Right hindlimb (tissue), 1 donor: ENCODE results near the gene XYLB.
"Not testable (repeated sequence)": the region's sequence is repeated elsewhere in the genome, so short reads cannot be mapped to it uniquely, and the experiment has no call there.

Source experiments
- DNase-seq: peaks from one replicate; pipeline ENCODE4 v3.0.0-alpha.2; 2018

XYLB gene

DNA sequence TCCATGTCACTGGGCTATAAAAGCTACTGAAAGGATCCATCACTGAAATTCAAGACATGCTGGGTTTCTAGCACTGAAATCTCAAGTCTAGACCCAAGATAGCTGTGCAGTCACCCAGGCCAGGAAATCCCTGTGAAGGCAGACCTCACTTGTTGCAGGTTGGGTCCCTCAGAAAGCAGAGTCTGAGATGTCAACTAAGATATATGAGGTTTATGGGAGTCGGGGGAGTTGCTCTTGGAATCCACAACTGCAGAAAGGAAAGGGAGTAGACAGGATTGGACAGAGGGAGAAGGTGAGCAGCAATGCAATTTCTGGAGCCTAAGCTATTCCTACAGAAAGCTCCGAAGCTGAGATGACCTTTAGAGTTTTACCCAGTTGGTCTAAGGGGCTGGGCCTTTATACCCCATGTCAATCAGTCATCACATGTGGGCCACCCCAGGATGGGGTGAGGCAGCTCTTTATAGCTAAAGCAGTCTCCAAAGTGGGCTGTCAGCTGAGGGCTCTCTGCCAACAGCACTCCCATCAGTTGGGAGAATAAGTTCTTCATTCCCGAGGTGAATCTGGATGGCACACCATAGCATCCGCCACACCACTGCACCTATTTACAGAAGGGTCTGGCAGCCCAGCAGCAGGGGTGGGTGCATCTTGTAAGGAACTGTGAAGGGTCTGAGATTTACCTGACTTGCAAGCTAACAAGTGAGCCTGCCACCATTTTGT is 54.8 kb downstream of the XYLB start:
- DNase-seq = no peak

DNA sequence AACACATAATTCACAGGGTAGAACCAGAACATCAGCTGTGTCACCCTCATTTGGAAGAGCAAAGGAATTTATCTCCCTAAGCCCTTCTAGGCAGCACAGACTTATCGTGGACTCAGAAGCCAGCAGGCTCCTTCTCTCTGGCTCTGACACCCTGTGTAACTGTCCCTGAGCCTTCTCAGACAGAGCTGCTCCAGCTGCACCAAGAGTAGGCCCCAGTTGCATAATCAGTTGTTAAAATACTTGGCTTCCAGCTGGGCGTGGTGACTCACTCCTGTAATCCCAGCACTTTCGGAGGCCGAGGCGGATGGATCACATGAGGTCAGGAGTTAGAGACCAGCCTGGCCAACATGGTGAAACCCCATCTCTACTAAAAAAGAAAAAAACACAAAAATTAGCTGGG is 57.7 kb downstream of the XYLB start:
- no peak for DNase-seq

DNA sequence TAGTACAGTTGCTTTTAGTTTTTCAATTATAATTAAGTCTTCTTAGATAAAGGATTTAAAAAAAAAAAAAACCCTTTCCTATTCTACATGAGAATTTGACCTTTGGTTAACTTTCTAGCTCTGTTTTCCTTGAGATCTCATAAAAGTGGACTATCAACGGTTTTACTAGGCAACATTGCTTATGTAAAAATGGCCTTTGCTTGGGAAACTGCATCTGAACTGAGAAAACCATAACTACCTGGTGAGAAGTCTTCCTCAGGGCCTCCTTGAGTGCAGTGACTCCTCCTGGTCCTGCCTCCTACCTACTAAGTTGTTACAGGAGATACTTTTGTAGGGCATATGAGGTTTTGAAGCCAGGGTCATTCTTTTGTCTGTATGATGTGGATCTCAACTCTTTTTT is 65.0 kb downstream of the XYLB start:
- DNase-seq = no peak

DNA sequence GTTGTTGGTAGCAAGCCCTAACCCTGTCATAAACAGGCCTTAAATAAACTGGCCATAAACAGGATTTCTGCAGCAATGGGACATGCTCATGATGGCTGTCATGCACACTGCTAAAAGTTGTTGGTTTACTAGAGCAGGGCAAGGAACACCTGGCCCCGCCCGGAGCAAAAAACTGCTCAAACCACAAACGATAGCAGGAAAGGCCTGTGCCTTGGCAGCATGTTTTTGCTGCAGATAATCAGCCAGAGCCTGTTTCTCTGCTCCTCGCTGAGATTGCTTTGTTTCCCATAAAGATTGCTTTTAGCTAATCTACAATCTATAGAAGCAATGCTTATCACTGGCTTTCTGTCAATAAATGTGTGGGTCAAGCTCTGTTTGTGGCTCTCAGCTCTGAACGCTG is 74.2 kb downstream of the XYLB start:
- not testable (repeated sequence) for DNase-seq

DNA sequence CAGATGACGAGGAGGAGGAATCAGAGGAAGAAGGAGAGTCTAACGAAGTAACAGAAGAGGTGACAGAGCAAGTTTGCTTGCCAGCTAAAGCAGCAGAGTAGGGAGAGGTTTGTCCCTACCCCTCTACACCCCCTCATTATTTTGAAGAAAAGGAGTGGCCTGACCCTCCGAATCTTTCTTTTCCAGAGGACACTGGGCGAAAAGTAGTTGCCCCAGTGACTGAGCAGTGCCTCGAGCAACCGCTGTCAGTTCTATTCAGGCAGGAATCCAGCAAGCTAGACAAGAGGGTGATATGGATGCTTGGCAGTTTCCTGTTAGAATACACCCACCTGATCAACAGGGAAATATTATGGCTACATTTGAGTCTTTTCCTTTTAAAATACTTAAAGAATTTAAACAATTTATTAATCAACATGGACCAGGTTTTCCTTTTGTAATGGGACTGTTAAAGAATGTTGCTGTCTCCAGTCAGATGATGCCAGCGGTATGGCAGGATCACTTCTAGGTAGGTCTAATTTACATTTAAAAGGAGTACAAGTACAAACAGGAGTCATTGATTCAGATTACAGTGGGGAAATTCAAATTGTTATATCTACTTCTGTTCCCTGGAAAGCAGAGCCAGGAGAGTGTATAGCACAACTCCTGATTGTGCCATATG is 75.2 kb downstream of the XYLB start:
- DNase-seq = no peak

DNA sequence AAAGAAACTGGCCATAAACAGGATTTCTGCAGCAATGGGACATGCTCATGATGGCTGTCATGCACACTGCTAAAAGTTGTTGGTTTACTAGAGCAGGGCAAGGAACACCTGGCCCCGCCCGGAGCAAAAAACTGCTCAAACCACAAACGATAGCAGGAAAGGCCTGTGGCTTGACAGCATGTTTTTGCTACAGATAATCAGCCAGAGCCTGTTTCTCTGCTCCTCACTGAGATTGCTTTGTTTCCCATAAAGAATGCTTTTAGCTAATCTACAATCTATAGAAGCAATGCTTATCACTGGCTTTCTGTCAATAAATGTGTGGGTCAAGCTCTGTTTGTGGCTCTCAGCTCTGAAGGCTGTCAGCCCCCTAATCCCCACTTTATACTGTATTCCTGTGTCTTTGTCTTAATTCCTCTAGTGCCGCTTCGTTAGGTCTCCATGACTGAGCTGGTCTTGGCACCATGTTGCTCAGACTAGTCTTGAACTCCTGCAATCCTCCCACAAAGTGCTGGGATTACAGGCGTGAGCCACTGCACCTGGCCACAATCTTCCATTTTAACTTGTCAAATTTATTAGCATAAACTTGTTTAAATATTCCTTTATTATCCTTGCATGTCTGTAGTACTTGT is 80.3 kb downstream of the XYLB start:
- DNase-seq = not testable (repeated sequence)

DNA sequence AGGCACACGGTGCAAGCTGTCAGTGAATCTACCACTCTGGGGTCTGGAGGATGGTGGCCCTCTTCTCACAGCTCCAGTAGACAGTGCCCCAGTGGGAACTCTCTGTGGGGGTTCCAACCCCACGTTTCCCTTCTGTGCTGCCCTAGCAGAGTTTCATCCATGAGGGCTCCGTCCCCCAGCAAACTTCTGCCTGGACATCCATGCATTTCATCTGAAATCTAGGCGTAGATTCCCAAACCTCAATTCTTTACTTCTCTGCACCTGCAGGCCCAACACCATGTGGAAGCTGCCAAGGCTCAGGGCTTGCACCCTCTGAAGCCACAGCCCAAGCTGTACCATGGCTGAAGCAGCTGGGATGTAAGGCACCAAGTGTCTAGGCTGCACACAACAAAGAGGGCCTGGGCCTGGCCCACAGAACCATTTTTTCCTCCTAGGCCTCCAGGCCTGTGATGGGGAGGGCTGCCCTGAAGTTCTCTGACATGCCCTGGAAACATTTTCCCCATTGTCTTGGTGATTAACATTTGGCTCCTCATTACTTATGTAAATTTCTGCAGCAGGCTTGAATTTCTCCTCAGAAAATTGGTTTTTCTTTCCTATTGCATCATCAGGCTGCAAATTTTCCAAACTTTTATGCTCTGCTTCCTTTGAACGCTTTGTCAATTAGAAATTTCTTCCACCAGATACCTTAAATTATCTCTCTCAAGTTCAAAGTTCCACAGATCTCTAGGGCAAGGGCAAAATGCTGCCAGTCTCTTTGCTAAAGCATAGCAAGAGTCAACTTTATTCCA is 86.5 kb downstream of the XYLB start:
- DNase-seq = not testable (repeated sequence)

DNA sequence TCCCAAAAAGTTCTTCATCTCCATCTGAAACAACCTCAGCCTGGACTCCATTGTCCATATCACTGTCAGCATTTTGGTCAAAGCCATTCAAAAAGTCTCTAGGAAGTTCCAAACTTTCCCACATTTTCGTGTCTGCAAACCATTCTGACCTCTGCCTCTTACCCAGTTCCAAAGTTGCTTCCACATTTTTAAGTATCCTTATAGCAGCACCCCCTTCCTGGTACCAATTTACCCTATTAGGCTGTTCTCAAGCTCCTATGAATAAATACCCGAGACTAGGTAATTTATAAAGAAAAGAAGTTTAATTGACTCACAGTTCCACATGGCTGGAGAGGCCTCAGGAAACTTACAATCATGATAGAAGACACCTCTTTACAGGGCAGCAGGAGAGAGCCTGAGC is 87.1 kb downstream of the XYLB start:
- DNase-seq = not testable (repeated sequence)

DNA sequence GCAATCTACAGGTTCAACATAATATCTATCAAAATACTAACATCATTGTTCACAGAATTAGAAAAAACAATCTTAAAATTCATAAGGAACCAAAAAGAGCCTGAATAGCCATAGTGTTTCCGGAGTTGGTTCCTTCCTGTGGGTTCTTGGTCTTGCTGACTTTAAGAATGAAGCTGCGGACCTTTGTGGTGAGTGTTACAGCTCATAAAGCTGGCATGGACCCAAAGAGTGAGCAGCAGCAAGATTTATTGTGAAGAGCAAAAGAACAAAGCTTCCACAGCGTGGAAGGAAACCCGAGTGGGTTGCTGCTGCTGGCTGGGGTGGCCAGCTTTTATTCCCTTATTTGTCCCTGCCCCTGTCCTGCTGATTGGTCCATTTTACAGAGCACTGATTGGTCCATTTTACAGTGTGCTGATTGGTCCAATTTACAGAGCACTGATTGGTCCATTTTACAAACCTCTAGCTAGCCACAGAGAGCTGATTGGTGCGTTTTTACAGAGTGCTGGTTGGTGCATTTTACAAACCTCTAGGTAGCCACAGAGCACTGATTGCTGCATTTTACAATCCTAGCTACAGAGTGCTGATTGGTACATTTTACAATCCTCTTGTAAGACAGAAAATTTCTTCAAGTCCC is 92.0 kb downstream of the XYLB start:
- not testable (repeated sequence) for DNase-seq

DNA sequence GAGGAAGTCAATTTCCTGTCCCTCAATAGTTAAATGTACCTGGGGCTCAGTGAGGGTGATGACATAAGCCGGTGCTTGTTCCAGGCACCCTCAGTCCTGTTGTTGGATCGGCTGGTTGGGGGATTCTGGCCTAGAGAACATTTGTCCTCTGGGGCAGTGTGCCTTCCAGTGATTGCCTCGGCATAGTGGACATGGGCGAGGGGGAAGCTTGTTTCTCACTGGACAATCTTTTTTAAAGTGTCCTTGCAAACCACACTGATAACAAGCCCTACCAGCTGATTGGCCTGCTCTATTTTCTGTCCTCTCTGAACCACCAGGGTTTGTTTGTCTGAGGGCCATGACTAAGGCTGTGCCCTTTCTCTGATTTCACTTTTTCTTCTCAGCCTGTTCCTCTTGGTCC is 96.6 kb downstream of the XYLB start:
- not testable (repeated sequence) for DNase-seq

DNA sequence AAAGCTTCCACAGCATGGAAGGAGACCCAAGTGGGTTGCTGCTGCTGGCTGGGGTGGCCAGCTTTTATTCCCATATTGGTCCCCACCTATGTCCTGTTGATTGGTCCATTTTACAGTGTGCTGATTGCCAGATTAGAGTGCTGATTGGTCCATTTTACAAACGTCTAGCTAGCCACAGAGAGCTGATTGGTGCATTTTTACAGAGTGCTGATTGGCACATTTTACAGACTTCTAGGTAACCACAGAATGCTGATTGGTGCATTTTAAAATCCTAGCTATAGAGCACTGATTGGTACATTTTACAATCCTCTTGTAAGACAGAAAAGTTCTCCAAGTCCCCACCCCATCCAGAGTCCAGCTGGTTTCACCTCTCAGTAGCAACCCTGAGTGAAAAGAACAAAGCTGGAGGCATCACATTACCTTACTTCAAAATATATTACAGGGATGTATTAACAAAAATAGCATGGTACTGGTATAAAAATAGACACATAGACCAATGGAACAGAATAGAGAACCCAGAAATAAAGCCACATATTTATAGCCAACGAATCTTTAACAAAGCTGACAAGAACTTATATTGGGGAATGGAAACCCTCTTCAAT is 99.6 kb downstream of the XYLB start:
- no peak for DNase-seq

DNA sequence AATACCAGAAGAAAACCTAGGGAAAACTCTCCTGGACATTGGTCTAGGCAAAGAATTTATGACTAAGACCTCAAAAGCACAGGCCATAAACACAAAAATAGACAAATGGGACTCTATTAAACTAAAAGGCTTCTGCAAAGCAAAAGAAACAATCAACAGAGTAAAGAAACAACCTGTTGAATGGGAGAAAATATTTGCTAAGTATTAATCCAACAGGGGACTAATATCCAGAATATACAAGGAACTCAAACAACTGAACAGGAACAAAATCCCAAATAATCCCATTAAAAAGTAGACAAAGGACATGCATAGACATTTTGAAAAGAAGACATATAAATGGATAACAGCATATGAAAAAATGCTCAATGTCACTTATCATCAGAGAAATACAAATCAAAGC is 100.2 kb downstream of the XYLB start:
- no peak for DNase-seq

DNA sequence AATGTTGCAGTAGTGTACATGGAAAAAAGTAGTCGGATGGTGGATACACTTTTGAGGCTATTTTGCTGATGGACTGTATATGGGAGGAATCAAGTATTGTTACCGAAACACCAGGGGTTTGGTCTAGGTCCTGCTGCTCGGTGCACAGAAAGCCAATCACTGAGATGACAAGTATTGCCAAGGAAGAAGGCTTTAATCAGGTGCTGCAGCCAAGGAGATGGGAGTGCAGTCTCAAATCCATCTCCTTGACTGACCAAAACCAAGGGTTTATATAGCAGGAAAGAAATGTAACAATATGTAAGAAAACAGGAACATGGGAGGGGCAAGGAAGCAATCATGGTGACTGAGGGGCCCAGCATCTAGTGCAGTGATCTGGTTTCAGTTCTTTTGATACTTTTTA is 104.3 kb downstream of the XYLB start:
- no peak for DNase-seq

DNA sequence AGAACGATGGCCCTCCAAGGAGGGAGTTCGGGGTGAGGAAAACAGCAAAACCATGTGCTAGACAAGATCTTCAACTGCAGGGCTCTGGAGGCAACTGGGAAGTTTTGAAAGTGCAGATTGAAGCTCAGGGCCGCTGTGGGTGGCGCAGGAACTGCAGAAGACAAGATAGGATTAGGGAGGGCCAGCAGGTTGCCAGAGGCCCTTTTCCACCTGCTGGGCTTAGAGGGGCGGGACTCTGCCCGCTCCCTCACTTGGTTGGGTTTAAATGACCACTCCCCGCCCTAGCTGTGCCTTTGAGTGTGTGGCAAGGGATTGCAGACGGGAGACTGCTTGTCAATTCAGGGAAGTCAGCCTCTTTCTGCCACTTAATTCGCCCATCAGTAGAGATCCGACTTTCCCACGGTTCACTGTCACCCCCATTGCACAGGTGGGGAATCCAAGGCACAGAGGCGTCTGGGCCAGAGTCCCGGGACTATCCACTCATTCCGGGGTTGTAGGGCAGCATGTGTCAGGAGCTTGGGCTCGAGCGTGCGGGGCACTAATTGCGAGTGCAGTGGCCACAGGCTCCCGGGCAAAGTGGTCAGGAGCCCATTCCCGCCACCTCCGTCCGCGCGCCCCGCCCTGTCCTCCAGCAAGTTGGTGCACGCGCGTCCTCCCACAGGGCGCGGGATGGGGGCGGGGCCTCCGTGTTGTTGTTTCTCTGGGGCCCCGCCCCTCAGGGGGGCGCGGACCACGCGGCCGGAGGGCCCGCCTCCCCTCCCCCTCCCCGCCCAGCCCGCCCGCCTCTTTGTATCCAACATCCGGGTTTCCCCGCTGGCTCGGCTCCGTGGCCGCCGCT is 106.7 kb downstream of the XYLB start, which contains the start of gene ACVR2B:
ACVR2B (plus strand) TSS at position 816 of the 838 bp plus-strand sequence. CDS start 433 bp downstream, outside the sequence.
- DNase-seq = peak; percentile 90

DNA sequence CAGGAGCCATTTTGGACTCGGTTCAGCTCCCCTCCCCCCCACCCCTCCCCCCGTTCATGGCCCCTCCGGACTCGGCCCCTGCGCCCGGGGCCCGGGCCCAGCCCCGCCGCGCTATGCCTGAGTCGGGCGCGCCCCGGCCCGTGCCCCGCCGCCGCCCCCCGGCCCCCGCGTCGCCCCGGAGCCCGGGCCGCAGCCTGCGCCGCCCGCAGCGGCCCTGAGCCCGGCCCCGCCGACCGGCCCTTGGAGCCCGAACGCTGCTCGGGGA is 107.3 kb downstream of the XYLB start:
- DNase-seq = no peak

DNA sequence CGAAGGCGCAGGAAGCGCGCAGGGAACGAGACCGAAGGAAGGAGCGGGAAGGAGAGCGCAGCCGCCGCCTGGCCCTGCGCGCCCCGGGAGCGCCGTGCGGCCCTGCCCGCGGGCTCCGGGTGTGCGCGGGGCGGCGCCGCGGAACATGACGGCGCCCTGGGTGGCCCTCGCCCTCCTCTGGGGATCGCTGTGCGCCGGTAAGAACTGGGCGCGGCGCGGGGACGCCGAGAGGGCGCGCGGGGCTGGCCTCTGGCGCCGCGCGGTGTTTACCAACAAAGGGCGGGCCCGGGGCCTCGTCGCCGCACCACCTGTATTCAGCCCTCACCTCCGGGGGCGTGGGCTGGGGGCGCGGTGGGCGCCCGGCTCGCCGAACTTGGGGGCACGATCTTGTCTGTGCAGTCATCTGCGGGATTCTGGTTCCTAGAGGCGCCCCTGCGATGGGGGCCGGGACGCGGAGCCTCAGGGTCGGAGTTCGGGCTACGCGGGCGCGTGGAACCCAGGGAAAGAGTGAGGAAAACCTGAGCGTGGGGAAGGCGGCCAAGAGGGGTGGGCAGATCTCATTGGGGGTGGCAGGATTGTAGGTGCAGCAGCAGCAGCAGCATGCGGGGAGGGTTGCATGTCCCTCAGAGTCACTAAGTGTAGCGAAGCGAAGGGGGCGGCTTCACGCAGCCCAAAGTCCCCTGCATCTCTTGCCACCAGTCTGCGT is 107.7 kb downstream of the XYLB start:
- no peak for DNase-seq

DNA sequence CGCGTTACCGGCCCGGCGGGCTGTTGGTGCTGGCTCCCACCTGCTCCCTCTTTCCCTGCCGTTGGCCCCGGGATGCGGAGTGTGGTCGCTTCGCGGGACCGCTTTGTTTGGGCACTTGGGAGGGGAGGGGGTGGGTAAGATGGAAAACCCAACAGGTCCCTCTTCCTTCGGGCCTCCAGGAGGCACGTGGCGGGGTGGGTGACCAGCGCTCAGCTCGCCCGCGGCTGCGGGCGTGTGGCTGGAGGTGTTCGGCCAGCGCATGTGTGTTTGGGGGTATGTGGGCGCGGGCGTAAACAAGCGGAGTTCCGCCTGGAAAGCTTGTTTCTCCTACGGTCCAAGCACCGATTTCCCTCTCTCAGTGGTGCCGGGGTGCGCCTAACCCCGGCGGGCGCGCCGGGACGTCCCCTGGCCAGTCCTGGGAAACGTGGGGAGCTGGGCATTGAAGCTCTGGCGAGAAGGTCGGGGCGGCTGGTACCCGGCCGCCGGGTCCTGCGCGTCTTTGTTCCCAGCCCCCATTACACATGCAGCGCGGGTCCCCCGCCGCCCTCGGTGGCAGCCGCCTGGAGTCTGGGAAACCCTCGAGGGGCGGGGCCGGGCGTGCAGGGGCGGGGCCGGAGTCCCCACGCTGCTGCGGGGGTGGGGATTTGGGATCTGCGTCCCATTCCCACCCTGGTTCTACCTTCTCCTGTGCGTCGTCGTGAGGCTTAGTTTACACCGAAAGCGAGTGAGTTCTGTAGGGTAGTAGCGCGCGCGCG is 108.5 kb downstream of the XYLB start:
- DNase-seq = peak; percentile 77

DNA sequence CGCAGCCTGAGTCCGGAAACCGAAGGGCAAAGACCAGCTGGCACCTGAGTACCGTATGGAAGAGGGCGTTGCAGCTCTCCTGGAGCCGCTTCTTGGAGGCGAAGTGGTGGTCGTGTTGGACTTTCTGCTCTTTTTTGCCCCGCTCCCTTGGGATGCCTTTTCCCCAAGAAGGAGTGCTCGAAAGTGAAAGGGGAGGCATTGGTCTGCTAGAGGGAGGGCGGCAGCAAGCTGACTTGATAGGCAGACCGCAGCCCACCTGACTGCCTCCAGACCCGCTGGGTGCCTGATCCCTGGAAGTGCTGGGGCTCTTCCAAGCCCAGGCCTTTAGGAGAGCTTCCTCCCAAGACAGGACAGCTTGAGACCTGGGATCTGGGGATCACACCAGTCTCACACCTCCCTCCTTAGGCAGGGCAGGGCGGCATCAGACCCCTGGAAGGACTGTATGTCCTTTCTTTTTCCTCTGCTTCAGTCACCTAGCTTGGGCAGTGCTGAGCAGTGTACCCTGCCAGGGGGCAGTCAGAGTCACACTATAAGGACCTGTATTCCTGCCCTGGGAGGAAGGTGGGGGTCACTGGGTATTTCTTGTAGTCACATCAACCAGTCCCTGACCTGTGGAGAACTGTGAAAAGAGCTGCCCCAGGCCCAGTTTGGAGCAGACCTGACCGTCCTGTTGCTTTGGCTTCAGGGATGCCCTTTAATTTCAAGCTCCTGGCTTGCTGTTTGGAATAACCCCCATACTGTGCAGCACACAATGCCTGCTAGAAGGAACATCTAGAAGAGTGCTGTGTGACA is 109.2 kb downstream of the XYLB start:
- no peak for DNase-seq
